TTC549 (cell line): ENCODE measurements around the gene PSMB1.
"Not testable (repeated sequence)": the region's sequence is repeated elsewhere in the genome, so short reads cannot be mapped to it uniquely, and the experiment has no call there.

Experiments
- FAIRE-seq: peaks from 2 replicates; lab custom pipeline; 2012; peaks lifted over from hg19 to GRCh38; lab: Jason Lieb, UNC

PSMB1 gene

GRCh38 chr6:170533792-170534191 lies 19.3 kb downstream of the PSMB1 start:
- FAIRE-seq = no peak

- FAIRE-seq = no peak
Measured at GRCh38 chr6:170532867-170533488, 20.1 kb downstream of the PSMB1 start.

- FAIRE-seq = no peak
Measured at GRCh38 chr6:170529839-170530469, 23.2 kb downstream of the PSMB1 start.

- FAIRE-seq = not testable (repeated sequence)
Measured at GRCh38 chr6:170527995-170528394, 25.1 kb downstream of the PSMB1 start.

GRCh38 chr6:170525795-170526194 lies 27.3 kb downstream of the PSMB1 start:
- no peak for FAIRE-seq

GRCh38 chr6:170524172-170524502 lies 29.0 kb downstream of the PSMB1 start:
- no peak for FAIRE-seq

- no peak for FAIRE-seq
Measured at GRCh38 chr6:170523256-170524171, 29.6 kb downstream of the PSMB1 start.

- FAIRE-seq = no peak
Measured at GRCh38 chr6:170522565-170523183, 30.4 kb downstream of the PSMB1 start.

- no peak for FAIRE-seq
Measured at GRCh38 chr6:170516783-170517616, 36.1 kb downstream of the PSMB1 start.

- no peak for FAIRE-seq
Measured at GRCh38 chr6:170514908-170515307, 38.2 kb downstream of the PSMB1 start.

- FAIRE-seq = no peak
Measured at GRCh38 chr6:170512249-170512648, 40.9 kb downstream of the PSMB1 start.

GRCh38 chr6:170510631-170511030 lies 42.5 kb downstream of the PSMB1 start:
- FAIRE-seq = no peak

GRCh38 chr6:170509723-170510018 lies 43.4 kb downstream of the PSMB1 start:
- FAIRE-seq = no peak

- FAIRE-seq = not testable (repeated sequence)
Measured at GRCh38 chr6:170508892-170509722, 44.0 kb downstream of the PSMB1 start.

GRCh38 chr6:170508275-170508674 lies 44.8 kb downstream of the PSMB1 start:
- FAIRE-seq = not testable (repeated sequence)

GRCh38 chr6:170507728-170508127 lies 45.4 kb downstream of the PSMB1 start:
- FAIRE-seq = not testable (repeated sequence)

- no peak for FAIRE-seq
Measured at GRCh38 chr6:170506446-170506845, 46.7 kb downstream of the PSMB1 start.

GRCh38 chr6:170505306-170505705 lies 47.8 kb downstream of the PSMB1 start:
- FAIRE-seq = no peak

- no peak for FAIRE-seq
Measured at GRCh38 chr6:170504479-170504878, 48.6 kb downstream of the PSMB1 start.

- FAIRE-seq = no peak
Measured at GRCh38 chr6:170503414-170503761, 49.7 kb downstream of the PSMB1 start.

GRCh38 chr6:170502733-170503413 lies 50.2 kb downstream of the PSMB1 start:
- not testable (repeated sequence) for FAIRE-seq
